SW480 (cell line): ENCODE data around the gene KRT79.
"Not testable (repeated sequence)": the region's sequence is repeated elsewhere in the genome, so short reads cannot be mapped to it uniquely, and the experiment has no call there.

Source experiments
- DNase-seq: peaks from one replicate; pipeline ENCODE4 v3.0.0-alpha.2; 2016; ENCODE audit warnings: low spot score

The KRT79 gene

DNA sequence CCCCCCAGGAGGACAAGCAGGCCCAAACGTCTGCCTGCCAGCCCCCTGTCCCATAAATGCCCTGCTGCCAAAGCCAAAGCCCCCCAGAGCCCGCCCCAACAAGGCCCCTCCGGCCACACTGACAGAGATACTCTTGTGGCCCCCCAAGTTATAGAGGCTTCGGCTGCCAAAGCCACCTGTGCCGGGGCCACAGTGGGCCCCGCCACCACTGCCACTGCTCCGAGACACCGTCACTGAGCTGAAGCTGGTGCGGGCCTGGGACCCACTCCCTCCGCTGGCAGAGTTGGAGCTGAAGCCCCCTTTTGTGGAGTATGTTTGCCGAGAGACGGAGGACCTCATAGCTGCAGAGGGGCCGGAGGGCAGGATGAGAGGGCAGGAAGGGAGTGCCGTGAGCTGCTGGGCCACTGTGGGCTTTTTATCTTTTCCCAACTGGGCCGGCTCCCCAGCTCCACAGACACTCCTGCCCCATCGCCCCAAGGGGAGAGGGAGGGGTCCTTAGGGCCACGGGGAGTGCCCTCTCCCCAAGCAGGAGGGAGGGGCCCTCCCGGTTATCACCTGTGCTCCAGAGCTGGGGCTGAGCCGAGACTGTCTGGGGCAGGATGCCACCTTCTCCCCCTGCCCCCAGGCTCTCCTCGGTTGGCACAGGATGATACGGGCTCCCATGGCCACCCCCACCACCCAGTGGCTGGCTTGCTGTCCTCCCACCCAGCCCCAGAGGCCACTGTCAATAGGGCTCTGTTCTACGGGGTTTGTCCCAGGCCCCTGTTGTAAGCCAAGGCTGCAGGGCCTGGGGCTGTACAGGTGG, at the start of gene KRT79:
TSS of gene KRT79 (minus strand) at position 390 of the 805 bp plus-strand sequence. CDS start at position 339, 51 bp downstream.
- no peak for DNase-seq

GRCh38 chr12:52880499-52880898, 46.4 kb upstream of the KRT79 start:
- not testable (repeated sequence) for DNase-seq

GRCh38 chr12:52879394-52880351, 45.6 kb upstream of the KRT79 start:
- DNase-seq: peak; percentile 97

DNA sequence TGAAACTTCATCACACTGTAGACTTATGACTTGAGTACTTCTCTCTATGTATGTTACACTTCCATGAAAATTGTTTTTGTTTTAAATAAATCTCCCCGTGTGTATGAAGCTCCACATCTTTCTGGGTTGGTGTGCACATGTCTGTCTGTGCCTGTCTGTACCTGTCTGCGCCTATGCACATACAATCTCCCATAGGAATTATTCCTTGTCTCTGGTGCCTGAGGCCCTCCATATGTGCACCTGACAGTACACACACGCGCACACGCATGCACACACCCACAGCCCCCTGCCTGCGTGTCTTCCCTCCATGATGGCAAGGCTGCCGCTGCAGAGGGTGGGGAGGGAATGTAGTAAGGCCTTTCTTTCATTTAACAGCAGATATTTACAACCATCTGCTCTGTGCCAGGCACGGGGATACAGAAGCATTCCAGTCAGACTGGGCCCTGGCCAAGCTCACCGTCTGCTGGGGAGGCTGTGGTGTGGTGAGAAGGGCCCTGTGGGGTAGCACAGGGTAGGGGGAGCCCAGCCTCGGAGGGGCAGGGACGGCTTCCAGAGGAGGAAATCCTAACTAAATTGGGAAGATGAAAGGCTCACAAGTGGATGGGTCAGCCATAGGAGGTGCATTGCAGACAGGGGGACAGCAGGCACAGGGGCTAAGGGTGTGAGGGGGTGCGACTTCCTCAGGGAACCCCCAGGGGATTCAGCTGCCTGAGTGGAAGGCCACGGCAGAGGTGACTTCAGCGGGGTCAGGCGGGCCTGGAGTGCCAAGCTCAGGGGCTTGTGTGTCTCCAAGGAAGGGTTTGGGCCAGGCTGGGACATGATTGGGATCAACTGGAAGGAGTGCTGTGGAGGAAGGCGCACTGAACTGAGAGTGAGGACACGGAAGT, 44.6 kb upstream of the KRT79 start:
- DNase-seq: no peak

GRCh38 chr12:52877242-52877641, 43.1 kb upstream of the KRT79 start:
- DNase-seq: no peak

- DNase-seq: no peak
Observed at GRCh38 chr12:52876372-52876771, 42.3 kb upstream of the KRT79 start.

GRCh38 chr12:52874573-52875435, 40.7 kb upstream of the KRT79 start:
- DNase-seq: no peak

DNA sequence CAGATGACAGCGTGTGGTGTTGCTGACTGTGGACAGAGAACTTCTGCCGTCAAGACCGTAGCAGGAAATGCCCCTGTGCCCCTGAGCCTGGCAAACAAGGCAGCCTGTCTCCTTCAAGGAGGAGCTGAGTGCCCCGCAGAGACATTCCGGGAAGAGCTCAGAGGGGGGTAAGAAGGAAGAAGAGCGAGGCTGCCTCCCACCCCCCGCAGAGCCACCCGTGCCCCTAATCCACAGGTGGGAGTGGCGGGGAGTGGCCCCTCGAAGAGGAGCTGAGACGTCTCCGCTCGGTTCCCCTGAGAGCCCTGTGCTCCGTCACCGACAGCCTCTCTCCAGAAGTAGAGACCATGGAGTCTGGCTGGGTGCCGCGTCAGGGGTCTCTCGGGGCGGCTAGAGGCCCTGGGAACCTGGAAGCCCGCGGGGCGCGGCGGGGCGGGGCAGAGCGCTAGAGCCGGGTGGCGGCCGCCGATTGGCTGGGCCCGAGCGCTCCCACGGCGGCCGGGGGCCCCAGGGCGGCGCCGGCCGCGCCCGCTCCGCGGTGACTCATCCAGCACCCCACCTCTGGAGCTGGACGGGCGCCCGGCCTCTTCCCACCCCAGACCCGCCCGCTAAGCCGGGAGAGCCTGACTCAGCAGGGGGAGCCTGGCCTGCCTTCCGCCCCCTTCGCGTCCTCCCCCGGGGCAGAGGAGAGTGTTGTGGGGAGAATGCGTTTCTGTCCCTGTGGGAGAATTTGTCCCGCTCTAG, 39.9 kb upstream of the KRT79 start:
- DNase-seq: peak; percentile 94

DNA sequence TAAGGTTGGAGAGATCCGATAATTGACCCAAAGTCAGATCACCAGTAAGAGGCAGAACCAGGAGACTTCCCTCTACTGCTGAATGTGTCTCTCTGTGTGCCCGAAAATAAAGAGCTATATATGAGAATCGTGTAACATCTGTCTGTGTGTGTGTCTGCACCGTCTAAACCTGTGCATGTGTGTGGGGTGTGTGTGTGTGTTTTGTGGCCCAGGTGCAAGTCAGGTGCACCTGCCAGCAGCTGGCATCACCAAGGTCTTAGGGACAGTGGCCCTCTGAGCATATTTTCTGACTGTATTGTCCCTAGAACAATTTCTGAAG, 39.4 kb upstream of the KRT79 start:
- peak; percentile 59 for DNase-seq

DNA sequence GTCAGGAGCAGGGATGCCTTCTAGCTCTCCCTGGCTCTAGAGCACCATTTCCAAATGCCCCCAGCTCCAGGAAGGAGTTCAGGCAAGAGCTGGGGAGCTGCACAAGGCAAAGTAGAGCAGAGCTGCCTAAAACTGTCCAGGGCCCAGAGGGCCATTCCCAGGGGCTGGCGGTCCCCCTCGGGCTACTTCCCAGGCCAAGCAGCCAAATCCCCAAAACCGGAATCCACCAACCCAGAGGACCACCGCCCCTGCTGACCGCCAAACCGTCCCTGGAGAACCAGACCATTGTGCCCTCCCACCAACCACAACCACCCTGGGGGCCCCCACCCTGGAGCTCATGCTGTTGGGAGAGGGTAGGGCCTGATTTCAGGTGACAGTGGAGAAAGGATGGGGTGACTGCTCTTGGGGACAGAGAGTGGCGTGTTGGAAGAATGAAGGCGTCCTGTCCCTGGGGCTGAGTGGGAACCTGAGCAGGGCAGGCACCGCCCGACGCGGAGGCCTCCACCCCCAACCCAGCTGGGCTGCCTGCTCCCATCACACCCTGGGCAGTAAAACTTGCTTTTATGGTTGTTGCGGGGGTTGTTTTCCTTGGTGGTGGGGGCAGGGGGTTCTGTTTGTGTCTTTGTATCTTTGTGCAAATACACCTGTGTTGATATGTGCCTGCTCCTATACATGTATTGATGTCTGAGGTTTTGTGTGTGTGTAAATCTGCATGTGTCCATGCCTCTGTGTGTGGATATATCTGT, 38.7 kb upstream of the KRT79 start:
- DNase-seq: peak; percentile 54

DNA sequence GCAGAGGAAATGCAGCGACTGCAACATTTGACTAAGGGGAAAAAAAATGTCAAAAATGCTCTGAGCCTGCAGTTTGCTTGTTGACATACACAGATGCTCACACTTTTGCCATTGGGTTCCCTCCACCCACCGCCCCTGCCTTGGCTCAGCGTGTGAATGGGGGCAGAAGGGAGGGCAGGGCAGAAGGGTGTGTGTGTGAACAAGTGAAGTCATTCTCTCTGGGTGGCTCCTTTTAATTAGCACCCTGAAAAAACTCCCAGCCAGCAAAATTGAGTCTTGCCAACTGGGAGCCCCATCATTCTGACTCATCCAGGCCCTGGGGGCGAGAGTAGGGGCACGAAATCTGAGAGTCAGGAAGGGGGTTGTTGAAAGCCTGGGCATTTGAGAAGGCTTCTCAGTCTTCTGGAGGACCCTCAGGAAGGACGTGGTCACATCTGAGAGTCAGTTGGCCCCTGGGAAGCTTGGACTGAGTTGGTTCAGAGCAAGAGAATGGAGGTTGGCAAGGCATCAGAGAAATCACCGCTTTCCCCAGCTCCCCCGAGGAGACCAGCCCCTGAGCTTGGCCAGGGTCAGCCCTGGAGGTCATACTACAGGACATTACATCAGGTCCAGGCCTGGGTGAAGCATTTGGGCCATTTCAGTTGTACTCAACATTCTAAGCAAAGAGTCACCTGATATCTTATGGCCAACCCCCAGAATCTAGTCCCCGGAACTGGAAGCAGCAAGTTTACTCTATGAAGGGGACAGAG, 37.4 kb upstream of the KRT79 start:
- peak; percentile 83 for DNase-seq

DNA sequence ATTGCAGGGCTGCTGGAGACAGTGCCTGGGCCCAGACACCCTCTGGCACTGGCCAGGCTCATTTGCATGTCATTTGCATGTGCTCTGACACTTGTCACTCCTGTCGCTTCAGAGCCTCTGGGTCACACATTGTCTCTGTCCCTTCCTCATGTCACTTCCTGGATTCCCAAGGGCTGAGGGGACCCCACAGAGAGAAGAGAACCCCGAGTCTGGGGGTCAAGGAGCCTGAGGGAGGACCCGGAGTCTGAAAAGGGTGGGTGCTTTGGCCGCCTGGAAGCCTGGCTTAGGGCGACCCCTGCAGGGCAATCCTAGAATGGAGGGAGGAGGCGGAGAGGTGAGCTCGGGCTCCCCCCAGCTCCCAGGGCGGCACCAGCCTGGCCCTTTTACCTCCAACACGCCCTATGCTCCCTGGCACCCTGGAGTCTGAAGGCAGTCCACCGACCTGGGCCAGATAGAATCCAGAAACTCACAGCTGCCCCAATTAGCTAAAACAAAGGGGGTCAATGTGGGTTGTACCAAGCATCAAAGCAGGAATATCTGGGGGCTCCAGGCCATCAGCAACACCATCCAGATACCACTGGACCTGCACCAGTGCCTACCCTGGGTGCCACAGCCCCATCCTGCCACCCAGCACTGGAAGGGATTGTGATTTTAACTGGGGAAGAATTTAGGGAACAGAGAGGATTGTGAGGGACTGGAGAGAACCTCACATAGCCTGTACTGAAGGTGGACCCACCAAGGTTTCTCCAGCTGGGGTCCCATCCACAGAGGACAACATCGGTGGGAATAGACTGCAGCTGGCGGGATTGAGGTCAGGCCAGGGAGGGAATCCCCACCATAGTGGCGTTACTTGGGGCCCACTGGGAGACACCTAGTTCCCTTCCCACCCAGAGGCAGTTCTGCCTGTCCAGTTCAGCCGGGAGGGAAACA, 36.5 kb upstream of the KRT79 start:
- DNase-seq: peak; percentile 64

DNA sequence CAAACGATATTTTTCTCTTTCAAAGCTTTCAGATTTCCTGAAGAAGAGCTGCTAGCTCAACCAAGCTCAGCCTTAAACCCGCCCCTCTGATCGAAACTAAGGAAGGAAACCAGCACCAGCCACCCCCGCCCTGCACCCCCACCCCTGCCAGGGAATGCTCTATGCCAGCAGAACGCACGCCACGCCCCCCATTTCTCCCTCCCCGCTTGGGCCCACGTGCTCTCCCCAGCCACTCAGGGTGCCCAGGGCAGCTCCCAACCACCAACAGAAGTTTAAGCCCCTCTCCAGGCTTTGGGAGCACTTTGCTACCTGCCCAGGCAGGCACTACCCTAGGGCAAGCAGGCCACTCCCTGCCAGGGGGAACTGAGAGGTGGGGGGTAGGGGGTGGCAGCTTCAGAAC, 33.5 kb upstream of the KRT79 start:
- peak; percentile 69 for DNase-seq

GRCh38 chr12:52867152-52867551, 33.0 kb upstream of the KRT79 start:
- DNase-seq: no peak

GRCh38 chr12:52865090-52865944, 31.2 kb upstream of the KRT79 start:
- peak; percentile 82 for DNase-seq

DNA sequence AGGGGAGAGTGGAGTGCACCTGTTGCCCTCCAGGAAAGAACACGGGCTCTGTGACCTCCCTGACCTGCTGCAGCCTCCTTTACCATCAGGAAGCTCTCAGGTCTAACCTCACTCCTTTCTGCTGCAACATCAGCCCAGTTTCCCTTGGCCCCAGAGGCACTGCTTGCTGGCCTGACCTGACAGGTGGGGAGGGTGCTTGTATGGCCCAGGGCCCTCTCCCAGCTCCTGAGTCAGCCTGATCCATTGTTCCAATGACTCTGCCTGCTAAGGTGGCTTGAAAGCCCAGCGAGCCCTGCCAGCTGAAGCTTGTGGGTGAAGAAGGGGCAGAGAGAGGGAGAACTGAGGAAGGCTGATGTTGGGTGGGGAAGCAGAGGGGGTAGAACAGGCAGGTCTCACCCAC, 27.9 kb upstream of the KRT79 start:
- no peak for DNase-seq

- DNase-seq: no peak
Observed at GRCh38 chr12:52861511-52861910, 27.4 kb upstream of the KRT79 start.
